GM21447 (cell line): Measurements from ENCODE around the gene DSC2.
"Not testable (repeated sequence)": the region's sequence is repeated elsewhere in the genome, so short reads cannot be mapped to it uniquely, and the experiment has no call there.

Source experiments
- ATAC-seq: cut with Tn5 transposase; IDR thresholded peaks from one replicate; pipeline ENCODE4 v1.9.1; 2021; ENCODE audit not compliant: unreplicated experiment

Gene DSC2

GRCh38 chr18:31102025-31102684, at the start of gene DSC2:
Gene DSC2, minus strand, starts transcription at chr18:31102421. Its CDS starts 450 bp downstream, at chr18:31101971.
- no peak for ATAC-seq

DNA sequence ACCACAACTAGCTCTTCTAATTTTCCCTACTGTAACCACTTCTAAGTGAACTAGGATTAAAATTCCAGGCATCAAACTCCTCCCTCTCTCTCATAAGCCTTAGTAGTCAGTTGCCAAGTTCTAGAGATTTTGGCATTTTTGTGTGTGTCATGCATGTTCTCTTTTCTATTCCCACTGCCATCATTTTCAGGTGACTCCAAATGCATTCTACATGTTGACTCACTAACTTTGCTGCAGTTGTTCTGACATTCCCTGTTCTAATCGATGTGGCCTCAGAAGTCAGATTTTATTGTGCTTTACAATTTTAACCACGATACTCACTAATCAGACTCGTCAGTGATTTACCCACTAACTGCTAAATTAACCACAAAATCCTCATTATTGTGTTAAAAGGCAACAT, 47.1 kb upstream of the DSC2 start:
- no peak for ATAC-seq

- ATAC-seq = no peak
Observed at GRCh38 chr18:31148600-31148999, 46.4 kb upstream of the DSC2 start.

GRCh38 chr18:31146809-31147208, 44.6 kb upstream of the DSC2 start:
- ATAC-seq = no peak

DNA sequence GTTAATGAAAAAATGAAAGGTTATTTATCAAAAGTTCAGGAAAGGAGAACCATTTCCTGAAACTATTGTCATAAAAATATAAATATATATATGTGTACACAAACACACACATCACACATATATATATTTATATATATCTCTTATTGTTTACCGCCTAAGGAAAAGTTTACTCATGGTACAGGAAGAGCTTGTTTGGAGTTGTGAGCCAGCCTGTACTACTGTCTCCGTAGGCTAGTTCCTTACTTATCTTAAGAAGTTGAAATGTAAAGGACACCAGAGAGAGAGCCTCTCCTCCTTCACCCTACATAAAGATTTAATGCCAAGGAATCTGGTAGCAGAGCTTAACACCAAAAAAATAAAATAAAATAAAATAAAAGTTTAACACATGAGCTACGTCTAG, 40.8 kb upstream of the DSC2 start:
- ATAC-seq = no peak

- ATAC-seq = no peak
Observed at GRCh38 chr18:31138709-31139108, 36.5 kb upstream of the DSC2 start.

DNA sequence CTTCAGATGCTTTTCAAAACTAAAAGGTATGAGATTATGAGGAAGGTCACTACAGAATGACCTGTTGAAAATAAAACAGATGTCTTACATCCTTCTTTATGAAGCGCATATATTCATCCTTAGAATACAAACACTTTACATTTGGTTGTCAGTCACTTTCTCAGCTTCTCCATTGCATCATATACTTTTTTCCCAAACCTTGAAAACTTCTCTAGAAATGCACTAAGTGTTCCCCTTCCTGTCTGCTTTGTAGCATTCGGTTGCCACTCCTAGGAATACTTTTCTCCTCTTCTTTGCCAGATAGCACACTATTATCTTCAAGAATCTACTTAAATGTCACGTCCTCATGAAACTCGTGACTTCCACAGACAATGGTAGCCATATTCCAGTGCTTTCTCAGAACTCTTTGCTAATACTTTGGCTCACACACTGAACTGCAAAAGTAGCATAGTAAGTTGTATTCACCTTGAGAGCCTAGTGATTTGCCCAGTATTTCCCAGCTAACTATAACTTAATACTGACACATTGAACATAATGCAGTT, 32.8 kb upstream of the DSC2 start:
- no peak for ATAC-seq

DNA sequence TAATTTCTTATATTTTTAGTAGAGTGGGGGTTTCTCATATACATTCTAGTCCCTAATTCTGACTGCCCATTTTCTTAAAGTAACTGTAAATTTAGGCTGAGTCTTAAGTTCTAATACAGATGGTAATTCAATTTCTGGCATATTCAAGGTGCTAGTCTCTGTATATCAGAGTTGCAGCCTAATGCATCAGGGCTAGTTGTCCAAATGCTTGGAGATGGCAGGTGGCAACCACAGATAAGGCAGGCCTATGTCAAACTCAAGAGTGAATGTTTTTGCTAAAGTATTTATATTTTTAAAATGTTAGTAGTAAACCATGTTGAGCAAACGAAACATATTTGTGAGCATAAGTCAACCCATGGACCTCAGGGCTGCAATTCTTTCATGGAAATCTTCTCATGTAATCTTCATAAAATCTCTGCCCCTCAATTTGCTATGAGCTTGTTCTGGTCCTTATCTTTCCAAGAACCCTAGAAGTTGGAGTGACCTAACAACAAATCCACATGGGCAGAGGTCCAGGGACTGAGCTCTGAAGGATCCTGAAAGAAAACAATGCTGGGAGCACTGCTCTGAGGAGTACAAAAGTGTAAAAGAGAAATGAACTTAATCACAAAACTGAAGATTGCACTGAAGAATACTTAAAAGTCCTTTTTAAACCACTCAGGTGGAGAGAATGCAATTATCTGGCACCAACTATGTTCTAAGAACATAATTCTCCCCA, 27.3 kb upstream of the DSC2 start:
- no peak for ATAC-seq

DNA sequence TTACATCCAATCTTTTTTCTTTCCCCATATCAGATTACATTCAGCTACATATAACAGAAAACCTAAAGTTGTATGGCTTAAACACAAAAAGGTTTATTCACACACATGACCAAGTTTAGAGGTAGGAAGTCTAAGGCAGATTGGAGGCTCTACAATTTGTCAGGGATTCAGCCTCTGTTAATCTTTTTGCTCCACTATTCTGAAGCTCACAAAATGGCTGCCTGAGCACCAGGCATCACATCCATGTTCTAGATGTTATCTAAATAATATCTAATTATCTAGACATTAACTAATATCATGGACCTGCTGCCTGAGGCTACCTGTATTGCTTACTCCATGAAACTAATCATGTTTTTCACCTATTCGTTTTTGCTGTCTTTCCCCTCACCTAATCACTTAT, 23.7 kb upstream of the DSC2 start:
- ATAC-seq = no peak

GRCh38 chr18:31123125-31123524, 20.9 kb upstream of the DSC2 start:
- not testable (repeated sequence) for ATAC-seq

- no peak for ATAC-seq
Observed at GRCh38 chr18:31120594-31120993, 18.4 kb upstream of the DSC2 start.

DNA sequence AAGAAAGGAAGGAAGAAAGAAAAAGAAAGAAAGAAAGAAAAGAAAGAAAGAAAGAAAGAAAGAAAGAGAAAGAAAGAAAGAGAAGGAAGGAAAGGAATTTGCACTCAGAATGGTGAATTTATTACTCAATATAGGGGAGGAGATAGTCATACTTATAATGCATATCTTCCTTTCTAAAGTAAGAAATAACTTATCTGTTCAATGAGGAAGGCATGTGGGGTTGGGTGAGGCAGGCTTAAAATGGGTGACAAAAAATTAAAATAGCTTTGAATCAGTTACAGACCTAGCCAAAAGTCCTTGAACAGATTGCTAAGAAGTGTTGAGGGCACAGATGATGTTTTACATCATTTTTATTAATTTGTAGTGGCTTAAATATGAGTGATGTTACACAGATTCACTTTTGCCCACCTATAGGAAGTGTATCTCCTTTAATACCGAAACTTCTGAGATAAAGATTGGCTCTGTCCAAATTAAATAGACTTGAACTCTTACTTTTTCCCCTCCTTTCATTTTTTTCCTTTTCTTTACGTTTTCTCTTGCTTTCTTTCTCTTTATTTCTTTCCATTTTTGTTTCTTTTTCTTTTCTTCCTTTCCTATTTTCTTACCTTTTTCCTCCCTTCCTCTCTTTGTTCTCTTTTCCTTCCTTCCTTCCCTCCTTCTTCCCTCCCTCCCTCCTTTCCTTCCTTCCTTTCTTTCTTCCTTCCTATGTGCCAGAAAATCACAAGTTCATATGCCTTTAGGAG, 14.8 kb upstream of the DSC2 start:
- no peak for ATAC-seq

DNA sequence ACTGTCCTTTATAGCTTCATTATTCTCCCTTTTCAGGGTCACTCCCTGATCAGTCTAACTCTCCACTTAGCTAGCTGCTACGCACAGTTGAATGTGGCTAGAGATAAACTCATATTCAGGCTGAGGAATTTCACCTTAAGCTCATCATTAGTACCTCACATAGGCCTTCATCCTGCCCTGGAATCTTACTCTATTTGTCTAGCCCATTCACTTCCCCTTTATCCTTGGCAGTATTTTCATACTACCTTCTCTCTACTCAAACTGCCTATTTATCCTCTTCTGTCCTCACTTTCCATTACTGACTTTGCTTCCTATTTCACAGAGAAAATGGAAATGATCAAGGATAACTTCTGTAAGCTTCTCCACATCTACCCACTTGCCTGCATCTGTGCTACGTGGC, 10.6 kb upstream of the DSC2 start:
- ATAC-seq = no peak

- no peak for ATAC-seq
Observed at GRCh38 chr18:31105733-31106132, 3.5 kb upstream of the DSC2 start.

- no peak for ATAC-seq
Observed at GRCh38 chr18:31104444-31104843, 2.2 kb upstream of the DSC2 start.

- ATAC-seq = no peak
Observed at GRCh38 chr18:31103423-31103822, 1.2 kb upstream of the DSC2 start.

DNA sequence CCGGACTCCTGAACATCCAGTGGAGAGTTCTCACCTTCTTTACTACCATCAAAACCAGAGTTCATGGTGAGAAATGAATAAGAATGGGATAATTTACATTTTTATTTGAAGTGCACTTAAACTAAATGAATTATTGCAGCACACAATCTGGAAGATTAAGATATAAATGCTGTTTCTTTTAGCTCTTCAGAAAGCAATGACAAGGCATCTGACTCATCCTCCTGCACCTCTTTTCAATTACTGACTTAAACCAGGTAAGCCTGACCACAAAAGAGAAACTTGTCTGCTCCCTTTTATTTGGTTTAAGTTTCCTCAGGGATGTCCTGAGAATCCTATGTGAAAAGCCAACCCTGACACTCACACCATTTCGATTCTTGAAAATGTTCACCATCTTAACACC, 720 bp upstream of the DSC2 start:
- no peak for ATAC-seq

DNA sequence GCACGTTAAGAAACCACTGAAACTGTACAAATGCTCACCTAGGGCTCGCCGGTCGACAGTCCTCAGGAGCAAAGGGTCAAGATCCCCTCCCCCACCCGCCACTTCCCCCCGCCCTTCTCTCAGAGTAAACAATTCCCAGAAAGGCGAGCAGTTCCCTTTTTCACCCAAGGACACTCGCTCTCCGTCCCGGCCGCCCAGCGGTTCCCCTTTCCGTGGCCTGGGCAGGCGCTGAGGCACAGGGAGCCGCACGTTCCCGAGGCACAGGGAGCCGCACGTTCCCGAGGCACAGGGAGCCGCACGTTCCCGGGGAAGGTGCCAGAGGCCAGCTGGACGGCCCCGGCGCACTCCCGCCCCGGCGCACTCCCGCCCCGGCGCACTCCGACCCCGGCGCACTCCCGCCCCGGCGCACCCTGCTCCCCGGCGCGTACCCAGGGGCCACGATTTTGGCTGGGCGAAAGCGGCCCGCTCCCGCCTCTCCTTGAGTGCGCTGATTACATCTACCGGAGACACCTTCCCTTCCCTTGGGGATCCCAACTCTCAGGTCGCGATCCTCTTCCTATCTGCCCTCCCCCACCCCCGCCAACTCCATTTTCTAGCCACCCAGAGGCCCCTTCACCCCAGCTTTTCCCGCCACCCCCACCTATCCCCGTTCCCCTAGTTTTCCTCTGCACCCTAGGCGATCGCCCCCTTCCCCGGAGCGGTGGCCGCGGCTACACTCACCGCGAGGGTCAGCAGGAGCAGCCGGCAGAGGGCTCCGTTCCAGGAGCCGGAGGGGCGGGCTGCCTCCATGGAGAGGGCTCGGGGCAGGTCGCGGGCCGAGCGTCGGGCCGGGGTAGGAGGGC, 817 bp downstream of the DSC2 start:
- ATAC-seq = no peak

- ATAC-seq = no peak
Observed at GRCh38 chr18:31100436-31101182, 1.6 kb downstream of the DSC2 start.
